OCI-LY3 (cell line): ENCODE measurements around the gene SLC45A2.
A peak's percentile ranks its signal among the peaks of the same experiment; 100 is the strongest.

ENCODE experiments used
- H2AFZ ChIP-seq: fragments of 200-600, 300-600 bp; shearing (Covaris generic); 2 replicates; pipeline ENCODE4 v1.6.0; 2014; ENCODE audit warnings: antibody characterized with exemption, low read depth, low read length
- H3K27ac ChIP-seq: fragments of 200-600, 300-600 bp; sonication (generic); 2 replicates; pipeline ENCODE4 v1.5.1; 2014; ENCODE audit warnings: mild to moderate bottlenecking, low read length, moderate library complexity, mixed read lengths
- H3K27me3 ChIP-seq: fragments of 200-600, 300-600 bp; sonication (generic); 2 replicates; pipeline ENCODE4 v1.6.1; 2014; ENCODE audit warnings: low read depth, low read length, mixed read lengths
- H3K36me3 ChIP-seq: fragments of 200-600, 300-600 bp; sonication (generic); replicated peaks from 2 replicates; pipeline ENCODE3; 2014; ENCODE audit warnings: low read depth, low read length, mixed read lengths
- H3K4me1 ChIP-seq: fragments of 300-600, 200-600 bp; sonication (generic); 2 replicates; pipeline ENCODE4 v1.6.1; 2014; ENCODE audit warnings: low read length, mixed read lengths
- H3K4me2 ChIP-seq: fragments of 200-600, 300-600 bp; sonication (generic); 2 replicates; pipeline ENCODE4 v1.6.1; 2014; ENCODE audit warnings: low read length, mixed read lengths
- H3K4me3 ChIP-seq: fragments of 300-600, 200-600 bp; sonication (generic); 2 replicates; pipeline ENCODE4 v1.5.1; 2014; ENCODE audit warnings: antibody characterized with exemption, mild to moderate bottlenecking, low read length, moderate library complexity
- H3K79me2 ChIP-seq: fragments of 300-600, 200-600 bp; shearing (Covaris generic); 2 replicates; pipeline ENCODE4 v1.6.1; 2014; ENCODE audit warnings: mild to moderate bottlenecking, low read length, mixed read lengths
- H3K9ac ChIP-seq: fragments of 300-600, 200-600 bp; shearing (Covaris generic); 2 replicates; pipeline ENCODE4 v1.6.0; 2014; ENCODE audit warnings: mild to moderate bottlenecking, low read length, moderate library complexity
- H3K9me3 ChIP-seq: fragments of 200-600, 300-600 bp; shearing (Covaris generic); 2 replicates; pipeline ENCODE4 v1.6.1; 2014; ENCODE audit warnings: low read length, mixed read lengths; ENCODE audit not compliant: insufficient read depth
- H4K20me1 ChIP-seq: fragments of 200-600, 300-600 bp; sonication (generic); 2 replicates; pipeline ENCODE4 v1.6.1; 2016; ENCODE audit warnings: low read length, mixed read lengths; ENCODE audit not compliant: insufficient read depth
- EZH2phosphoT487 ChIP-seq: fragments of 200-600 bp; shearing (Covaris generic); IDR thresholded peaks from 2 replicates; pipeline ENCODE4 v1.6.1; 2018; ENCODE audit warnings: antibody characterized with exemption, mixed run types, low read depth
- TF ChIP-seq, protein P1 (sequence below): fragments of 200-600, 300-600 bp; sonication (generic); IDR thresholded peaks from 2 replicates; pipeline ENCODE4 v1.5.1; 2014; ENCODE audit warnings: antibody characterized with exemption, low read length, low read depth

SLC45A2 gene

DNA sequence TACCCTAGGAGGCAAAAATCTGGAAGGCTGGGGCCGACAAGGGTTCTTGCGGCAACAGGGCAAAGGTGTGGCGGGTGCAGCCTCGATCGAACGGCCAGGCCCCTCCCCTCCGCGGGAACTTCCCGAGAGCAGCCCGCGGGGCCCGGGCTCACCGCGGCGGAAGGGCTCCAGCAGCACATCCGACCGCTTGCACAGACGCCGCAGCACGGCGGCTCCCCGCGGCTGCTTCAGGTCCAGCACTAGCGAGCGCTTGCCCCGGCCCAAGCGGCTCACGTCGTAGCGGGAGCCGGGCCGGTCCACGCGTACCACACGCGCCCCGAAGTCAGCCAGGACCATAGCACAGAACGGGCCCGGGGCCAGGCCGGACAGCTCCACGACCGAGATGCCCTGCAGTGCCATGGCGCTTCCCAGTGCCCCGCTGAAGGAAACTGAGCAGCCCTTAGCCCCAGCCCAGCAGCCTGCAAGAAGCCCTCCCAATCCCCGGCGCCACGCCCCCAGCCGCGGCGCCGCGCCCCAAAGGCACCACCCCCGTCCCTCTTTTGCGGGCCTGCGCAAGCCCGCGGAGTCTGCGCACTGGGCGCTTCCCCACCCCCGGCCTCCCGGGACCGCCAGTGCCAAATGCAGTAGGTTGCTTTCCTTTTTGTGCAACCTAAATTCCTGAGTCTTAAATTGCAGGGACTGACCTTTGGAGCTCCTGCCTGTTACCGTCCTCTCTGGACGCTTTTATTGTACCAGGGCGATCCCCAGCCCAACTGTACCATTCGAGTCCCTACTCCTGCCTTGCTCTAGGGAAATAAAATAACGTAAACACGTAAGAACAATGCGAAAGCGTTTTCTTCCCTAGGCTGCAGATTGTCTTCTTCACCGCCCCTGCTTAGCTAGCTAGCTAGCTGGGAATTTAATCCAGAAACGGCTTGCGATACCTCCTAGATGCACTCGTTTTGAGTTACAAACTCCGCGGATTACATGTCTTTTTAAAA is 23.4 kb upstream of the SLC45A2 start, which contains the start of gene AMACR:
Gene AMACR, minus strand, starts transcription at position 430 of the 980 bp plus-strand sequence. Its CDS starts 31 bp downstream, at position 399.
- peak within 1 kb of the TSS; percentile 96 for H3K4me3 ChIP-seq
- H3K27ac ChIP-seq = peak within 1 kb of the TSS; percentile 76
- H3K4me2 ChIP-seq = peak within 1 kb of the TSS; percentile 89
- no peaks in the 10 kb centered on the region for H3K36me3 ChIP-seq
- peak within 1 kb of the TSS; percentile 86 for H3K9ac ChIP-seq
- TF ChIP-seq, protein P1, sequence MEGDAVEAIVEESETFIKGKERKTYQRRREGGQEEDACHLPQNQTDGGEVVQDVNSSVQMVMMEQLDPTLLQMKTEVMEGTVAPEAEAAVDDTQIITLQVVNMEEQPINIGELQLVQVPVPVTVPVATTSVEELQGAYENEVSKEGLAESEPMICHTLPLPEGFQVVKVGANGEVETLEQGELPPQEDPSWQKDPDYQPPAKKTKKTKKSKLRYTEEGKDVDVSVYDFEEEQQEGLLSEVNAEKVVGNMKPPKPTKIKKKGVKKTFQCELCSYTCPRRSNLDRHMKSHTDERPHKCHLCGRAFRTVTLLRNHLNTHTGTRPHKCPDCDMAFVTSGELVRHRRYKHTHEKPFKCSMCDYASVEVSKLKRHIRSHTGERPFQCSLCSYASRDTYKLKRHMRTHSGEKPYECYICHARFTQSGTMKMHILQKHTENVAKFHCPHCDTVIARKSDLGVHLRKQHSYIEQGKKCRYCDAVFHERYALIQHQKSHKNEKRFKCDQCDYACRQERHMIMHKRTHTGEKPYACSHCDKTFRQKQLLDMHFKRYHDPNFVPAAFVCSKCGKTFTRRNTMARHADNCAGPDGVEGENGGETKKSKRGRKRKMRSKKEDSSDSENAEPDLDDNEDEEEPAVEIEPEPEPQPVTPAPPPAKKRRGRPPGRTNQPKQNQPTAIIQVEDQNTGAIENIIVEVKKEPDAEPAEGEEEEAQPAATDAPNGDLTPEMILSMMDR = no peak
- no peak for TF ChIP-seq EZH2phosphoT487
- H3K9me3 ChIP-seq = no peaks in the 10 kb centered on the region
- peak within 1 kb of the TSS; percentile 99 for H2AFZ ChIP-seq
- H3K27me3 ChIP-seq = no peaks in the 10 kb centered on the region
- no peaks in the 10 kb centered on the region for H4K20me1 ChIP-seq
- no peaks in the 10 kb centered on the region for H3K79me2 ChIP-seq
- peaks cover 11% of the 10 kb centered on the region; the same call in 1 of the 2 replicates for H3K4me1 ChIP-seq

DNA sequence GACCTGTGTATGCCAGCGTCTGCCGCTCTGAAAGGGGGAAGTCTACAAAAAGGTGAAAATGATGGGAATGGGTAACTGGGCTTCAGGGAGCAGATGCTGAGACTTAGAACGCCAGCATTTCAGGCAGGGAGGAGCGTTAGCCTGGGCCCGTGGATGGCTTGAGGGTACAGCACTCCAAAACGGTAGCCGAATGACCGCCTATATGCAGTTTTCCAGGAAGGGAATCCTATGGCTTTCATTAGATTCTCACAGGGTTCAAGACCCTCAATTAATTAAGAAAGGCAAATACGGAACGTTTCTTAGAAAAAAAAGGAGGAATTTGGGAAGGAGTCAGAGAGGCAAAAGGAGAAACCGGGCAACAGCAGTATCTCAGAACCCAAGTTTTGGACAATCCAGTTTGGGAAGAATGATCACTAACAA is 22.7 kb upstream of the SLC45A2 start:
- peaks cover 11% of the 10 kb centered on the region; the same call in 1 of the 2 replicates for H3K4me1 ChIP-seq
- peak overlapping the region; percentile 86 for H3K9ac ChIP-seq
- H3K36me3 ChIP-seq = no peaks in the 10 kb centered on the region
- TF ChIP-seq, protein P1 = no peak
- TF ChIP-seq EZH2phosphoT487 = no peak
- peak overlapping the region; percentile 76 for H3K27ac ChIP-seq
- peak overlapping the region; percentile 91 for H2AFZ ChIP-seq
- H3K79me2 ChIP-seq = no peaks in the 10 kb centered on the region
- no peaks in the 10 kb centered on the region for H4K20me1 ChIP-seq
- no peaks in the 10 kb centered on the region for H3K9me3 ChIP-seq
- peak overlapping the region; percentile 89 for H3K4me2 ChIP-seq
- H3K4me3 ChIP-seq = peak overlapping the region; percentile 96
- H3K27me3 ChIP-seq = no peaks in the 10 kb centered on the region

DNA sequence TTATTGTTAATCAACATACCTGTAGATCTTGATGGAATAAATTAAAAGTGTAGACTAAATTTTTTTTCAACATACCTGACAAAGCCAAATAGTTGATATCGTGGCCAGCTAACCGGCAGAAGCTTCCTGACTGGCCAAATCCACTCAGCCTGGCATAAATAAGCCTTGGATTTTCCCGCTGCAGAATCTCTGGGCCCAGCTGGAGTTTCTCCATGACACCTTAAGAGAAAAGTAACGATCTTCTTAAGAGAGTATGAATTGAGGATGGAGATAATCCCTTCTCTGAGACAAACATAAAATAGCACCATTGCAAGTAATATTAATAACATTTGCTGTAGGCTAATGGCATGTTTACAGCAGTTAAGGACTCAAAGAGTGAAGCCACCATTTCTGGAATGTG is 21.2 kb upstream of the SLC45A2 start:
- H3K27ac ChIP-seq = no peak overlapping the region
- peaks cover 11% of the 10 kb centered on the region; the same call in 1 of the 2 replicates for H3K4me1 ChIP-seq
- H2AFZ ChIP-seq = no peak overlapping the region
- H3K9ac ChIP-seq = no peak overlapping the region
- H3K4me2 ChIP-seq = no peak overlapping the region
- TF ChIP-seq, protein P1 = no peak
- H4K20me1 ChIP-seq = no peaks in the 10 kb centered on the region
- H3K79me2 ChIP-seq = no peaks in the 10 kb centered on the region
- H3K4me3 ChIP-seq = no peak overlapping the region
- H3K36me3 ChIP-seq = no peaks in the 10 kb centered on the region
- H3K9me3 ChIP-seq = no peaks in the 10 kb centered on the region
- H3K27me3 ChIP-seq = no peaks in the 10 kb centered on the region

DNA sequence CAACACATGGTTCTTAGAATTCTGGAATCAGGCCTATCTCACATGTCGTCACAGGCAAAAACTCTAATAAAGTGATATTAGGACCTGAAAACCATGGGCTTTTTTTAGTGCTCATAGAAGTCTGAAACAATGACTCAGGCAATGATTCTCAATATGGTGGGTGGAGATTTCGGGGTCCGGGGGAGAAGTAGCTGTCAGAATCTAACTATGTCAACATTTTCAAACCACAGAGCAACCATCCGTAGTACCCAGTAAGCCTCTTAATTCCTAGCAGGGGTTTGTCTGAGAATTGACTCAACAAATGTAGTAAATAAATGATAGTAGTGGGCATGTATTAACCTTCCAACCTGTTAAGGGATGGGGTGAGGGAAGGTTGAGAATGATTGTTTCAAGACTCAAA is 20.7 kb upstream of the SLC45A2 start:
- Histone ChIP-seq H3K4me2 (no peak overlapping the region), H3K27ac (no peak overlapping the region), H3K9ac (no peak overlapping the region), H4K20me1 (no peaks in the 10 kb centered on the region), H3K4me3 (no peak overlapping the region), H3K9me3 (no peaks in the 10 kb centered on the region), H3K36me3 (no peaks in the 10 kb centered on the region), H3K4me1 (peaks cover 11% of the 10 kb centered on the region; the same call in 1 of the 2 replicates), H2AFZ (no peak overlapping the region), H3K79me2 (no peaks in the 10 kb centered on the region), H3K27me3 (no peaks in the 10 kb centered on the region)
- TF ChIP-seq EZH2phosphoT487 = no peak
- TF ChIP-seq, protein P1 = no peak
